Omental fat pad (tissue), 4 donors: ENCODE measurements around the gene P2RX5. TPM values are rescaled to one million over a fixed set of nuclear protein-coding genes. Genes with fewer than 3 reads are reported as not detected.

Experiments used
- ATAC-seq: fragments of 150-250 bp; one replicate; pipeline ENCODE4 v1.9.1; 2016; ENCODE audit warnings: mild to moderate bottlenecking, moderate library complexity; ENCODE audit not compliant: low FRiP score
- DNase-seq: peaks from one replicate; pipeline ENCODE4 v3.0.0-alpha.2; 2019; ENCODE audit warnings: low spot score
- total RNA-seq, 4 donors: library from RNA; depleted of rRNA; stranded (reverse); fragments of >200 nt; gene quantifications; one replicate each; pipeline ENCODE4 v1.1.0, GENCODE V29; 2016
- TF ChIP-seq, protein P1 (sequence below), 3 donors: fragments of 450-650 bp; IDR thresholded peaks; one replicate each; pipeline ENCODE4 v1.5.1; 2016 to 2017; ENCODE audit warnings: antibody characterized with exemption in 3 of 3, mild to moderate bottlenecking in 3 of 3, moderate library complexity in 2 of 3

The P2RX5 gene
- total RNA-seq, 4 donors from 2014 or later, result 0.84 to 2.4 (median 0.94) TPM

DNA sequence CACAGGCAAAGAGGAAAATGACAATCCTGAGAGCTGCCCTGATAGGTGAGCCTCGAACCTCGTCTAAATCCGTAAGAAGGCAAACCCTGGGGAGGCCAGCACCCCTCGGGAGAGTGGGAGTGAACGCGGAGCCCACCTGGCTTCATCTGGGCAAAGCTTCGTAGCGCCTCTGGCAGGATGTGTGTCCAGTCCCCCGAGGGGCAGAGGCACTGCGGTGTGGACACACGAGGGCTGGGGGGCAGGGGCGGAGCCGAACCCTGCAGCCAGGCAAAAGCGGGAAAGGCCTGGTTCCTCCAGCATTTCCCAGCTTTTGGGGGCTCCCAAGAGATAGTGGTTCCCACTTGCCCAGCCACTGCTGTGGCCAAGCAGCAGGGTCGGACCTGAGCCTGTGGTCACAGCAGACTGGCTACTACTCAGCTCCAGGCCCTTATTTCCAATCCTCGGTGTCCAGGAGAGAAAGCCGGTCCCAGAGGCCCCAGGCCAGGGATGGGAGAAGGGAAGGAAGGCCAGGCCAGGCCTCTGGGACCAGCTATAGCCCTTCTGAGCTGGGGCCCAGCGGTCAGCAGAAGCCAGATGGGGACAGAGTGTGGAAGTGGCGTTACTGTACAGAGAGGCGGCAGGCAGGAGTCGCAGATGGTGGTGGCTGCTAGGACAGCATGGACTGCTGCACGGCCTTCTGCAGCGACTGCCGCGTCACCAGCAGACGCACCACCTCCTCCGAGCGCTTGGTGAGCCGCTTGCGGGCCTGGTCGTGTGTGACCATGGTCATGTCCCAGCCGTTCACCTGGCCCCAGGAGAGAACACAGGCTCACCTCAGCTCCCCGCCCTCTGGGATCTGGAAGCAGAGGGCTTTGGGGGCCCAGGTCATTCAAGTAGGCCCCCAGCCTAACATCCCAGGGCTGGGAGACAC lies 32.6 kb downstream of the P2RX5 start:
- TF ChIP-seq, protein P1, sequence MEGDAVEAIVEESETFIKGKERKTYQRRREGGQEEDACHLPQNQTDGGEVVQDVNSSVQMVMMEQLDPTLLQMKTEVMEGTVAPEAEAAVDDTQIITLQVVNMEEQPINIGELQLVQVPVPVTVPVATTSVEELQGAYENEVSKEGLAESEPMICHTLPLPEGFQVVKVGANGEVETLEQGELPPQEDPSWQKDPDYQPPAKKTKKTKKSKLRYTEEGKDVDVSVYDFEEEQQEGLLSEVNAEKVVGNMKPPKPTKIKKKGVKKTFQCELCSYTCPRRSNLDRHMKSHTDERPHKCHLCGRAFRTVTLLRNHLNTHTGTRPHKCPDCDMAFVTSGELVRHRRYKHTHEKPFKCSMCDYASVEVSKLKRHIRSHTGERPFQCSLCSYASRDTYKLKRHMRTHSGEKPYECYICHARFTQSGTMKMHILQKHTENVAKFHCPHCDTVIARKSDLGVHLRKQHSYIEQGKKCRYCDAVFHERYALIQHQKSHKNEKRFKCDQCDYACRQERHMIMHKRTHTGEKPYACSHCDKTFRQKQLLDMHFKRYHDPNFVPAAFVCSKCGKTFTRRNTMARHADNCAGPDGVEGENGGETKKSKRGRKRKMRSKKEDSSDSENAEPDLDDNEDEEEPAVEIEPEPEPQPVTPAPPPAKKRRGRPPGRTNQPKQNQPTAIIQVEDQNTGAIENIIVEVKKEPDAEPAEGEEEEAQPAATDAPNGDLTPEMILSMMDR (IDR thresholded peaks at IDR 0.05), result no peak
- DNase-seq (no peak), ATAC-seq (no peak)

DNA sequence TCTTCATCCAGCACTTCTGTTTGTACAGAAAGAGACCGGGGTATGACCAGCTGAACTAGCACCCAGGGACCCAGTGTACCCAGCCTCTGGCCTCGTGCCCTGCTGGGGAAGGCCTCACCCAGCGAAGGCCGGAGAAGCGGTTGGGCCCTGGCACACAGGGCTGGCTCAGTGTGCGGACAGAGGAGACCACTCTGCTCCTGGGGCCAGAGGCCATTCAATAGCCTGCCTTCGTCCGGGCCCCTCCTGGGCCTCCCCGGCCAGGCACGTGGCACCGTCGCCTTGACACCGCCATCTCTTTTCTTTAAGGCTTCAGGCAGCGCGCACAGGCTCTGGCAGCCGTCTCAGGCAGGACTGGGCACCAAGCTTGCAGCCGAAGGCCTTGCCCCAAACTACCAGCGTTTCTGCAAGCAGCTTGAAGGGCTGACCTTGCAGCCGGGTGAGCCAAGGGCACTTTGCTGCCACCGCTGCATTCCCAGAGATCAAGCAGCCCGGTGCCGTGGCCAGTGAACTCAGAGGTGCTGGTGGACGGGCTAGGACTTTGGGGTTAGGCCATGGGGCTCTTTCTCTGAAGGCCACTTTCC lies 35.6 kb downstream of the P2RX5 start:
- DNase-seq (no peak), ATAC-seq (no peak)
- TF ChIP-seq, protein P1 (IDR thresholded peaks at IDR 0.05), result no peak

DNA sequence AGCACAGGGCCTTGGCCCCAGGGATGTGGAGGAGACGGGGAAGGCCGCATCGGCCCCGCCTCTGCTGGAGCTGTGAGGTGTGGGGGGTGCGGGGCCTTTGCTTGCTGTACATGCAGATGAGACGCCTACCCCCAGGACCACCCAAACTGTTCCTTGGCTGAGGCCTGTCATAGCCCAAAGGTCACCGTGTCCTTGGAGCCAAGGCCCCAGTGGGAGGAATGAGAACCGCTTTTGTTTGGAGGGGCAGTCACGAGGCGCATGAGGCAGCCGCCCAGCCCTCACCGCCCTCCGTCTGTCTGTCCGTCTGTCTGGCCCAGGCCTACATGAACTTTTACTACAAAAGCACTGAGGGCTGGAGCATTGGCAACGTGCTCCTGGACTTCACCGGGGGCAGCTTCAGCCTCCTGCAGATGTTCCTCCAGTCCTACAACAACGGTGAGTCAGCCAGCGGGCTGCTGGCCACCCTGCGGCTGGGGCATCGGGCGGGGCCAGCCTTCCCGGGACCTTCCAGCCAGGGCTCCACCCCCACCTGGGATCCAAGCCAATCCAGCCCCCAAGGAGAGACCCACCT lies 36.3 kb downstream of the P2RX5 start:
- DNase-seq (peak; percentile 58), ATAC-seq (peak; percentile 87)
- TF ChIP-seq, protein P1 (IDR thresholded peaks at IDR 0.05), result no peak

DNA sequence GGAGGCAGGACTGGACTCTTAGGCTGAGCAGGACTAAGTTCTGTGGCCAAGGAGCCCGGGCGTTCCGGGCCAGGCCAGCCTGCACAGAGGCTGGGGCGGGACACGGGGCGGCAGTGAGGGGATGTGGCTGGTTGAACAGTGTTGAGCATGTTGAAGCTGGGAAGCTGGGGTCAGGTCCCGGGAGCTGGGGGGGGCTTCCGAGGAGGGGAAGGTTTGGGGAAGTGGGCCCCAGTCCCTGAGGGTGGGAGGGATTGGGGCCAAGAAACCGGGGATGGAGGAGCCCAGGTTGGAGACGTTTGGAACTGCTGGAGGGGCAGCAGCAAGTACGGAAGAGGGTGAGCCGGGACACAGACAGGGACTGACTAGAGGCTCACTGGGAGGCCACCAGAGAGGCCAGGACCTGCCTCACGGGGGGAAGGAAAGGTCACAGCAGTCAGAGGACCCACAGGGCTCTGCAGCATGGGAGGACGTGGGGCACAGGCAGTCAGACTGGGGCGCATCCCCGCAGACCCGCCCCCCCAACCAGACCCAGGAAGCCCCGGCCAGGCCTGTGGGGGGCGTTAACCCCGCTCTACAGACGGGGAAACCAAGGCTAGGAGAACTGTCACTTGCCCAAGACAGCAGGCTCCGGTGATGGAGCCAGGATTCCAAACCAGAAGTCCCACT lies 37.0 kb downstream of the P2RX5 start:
- TF ChIP-seq, protein P1 (IDR thresholded peaks at IDR 0.05), result no peak
- DNase-seq, result no peak
- ATAC-seq, result no peak

DNA sequence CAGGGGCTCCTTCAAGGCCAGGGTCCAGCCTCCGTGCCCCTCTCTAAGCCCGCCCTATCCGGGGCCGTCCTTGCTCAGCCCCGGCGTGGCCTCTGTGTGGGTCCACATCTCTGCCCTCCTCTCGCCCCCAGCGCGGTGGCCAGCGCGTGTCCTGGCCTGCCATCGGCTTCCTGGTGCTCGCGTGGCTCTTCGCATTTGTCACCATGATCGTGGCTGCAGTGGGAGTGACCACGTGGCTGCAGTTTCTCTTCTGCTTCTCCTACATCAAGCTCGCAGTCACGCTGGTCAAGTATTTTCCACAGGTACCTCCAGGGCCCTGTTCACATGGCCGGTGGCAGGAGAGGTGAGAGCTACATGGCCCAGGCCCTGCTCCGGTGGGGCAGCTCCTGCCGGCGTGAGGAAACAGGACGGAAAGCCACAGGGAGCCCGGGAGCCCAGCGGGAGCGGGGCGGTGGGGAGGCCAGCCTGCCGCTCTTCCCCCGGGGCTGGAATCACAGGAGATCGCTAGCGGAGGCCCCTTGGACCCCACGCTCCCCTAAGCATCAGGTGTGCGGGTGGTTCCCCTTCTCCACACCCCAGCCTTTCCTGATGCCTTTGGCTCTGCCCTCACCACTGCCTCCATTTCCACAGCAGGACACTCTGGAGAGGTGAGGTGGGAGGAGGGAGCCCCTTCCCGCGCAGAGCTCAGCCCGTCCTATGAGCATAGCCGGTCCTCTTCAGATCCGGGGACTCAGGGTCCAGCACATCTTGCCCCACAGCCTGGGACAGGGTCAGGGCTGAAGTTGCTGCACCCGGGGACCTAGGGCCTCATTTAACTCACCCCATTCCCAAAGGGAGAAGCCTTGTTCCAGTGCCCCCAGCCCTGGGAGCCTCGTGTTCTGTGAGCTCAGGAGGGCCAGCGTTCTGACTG lies 37.8 kb downstream of the P2RX5 start:
- ATAC-seq (no peak), DNase-seq (no peak)
- TF ChIP-seq, protein P1 (IDR thresholded peaks at IDR 0.05), result no peak

DNA sequence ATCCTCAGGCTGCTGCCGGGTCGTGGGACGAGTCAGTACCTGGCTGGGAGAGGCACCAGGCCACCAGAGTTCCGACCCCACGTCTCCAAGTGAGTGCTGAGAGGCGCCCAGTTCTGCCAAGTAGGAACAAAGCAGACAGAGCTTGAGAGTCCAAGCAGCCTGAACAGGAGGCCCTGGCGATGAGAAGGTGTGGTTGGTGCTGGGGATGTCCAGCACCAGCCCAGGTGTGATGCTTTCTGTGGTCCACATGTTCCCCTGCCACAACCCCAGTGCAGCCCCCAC lies 38.4 kb downstream of the P2RX5 start:
- ATAC-seq (no peak), DNase-seq (no peak)
- TF ChIP-seq, protein P1 (IDR thresholded peaks at IDR 0.05), result no peak
